ENCODE data around the gene GLB1L2.

DNA sequence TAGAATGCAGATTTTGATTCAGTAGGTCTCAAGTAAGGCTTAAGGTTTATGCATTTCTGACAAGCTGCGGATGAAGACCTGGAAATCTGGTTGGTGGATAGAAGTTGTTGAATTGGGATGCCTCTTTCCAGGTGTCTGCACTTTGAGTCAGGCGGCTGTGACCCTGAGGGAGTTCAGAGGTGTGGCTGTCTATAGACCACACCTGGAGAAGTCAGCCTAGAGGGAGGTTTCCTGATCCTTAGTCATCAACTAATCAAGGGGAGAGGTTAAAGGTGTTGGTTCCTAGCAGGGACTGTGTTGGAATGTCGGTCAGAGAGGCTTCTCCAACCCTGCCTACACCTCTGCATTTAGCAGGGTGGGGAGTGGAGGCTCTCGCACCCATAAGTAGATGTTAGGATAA, 8.0 kb downstream of the GLB1L2 start:
- TF ChIP-seq TARDBP (IDR thresholded peaks at IDR 0.05) (no peak), SP1 (IDR thresholded peaks at IDR 0.05) (no peak), HDGF (IDR thresholded peaks at IDR 0.05; ENCODE audit: borderline replicate concordance) (no peak), BHLHE40 (IDR thresholded peaks at IDR 0.05; ENCODE audit: borderline replicate concordance) (no peak), FOXK2 (IDR thresholded peaks at IDR 0.05) (no peak), CTBP1 (IDR thresholded peaks at IDR 0.05; ENCODE audit: borderline replicate concordance) (no peak), FOXM1 (IDR thresholded peaks at IDR 0.05; ENCODE audit: borderline replicate concordance) (no peak), ELF4 (IDR thresholded peaks at IDR 0.05) (no peak), FOXA1 (IDR thresholded peaks at IDR 0.05) (no peak), NFRKB (IDR thresholded peaks at IDR 0.05) (no peak), L3MBTL2 (conservative IDR thresholded peaks at IDR 0.05) (no peak)
- TF ChIP-seq, protein P1, sequence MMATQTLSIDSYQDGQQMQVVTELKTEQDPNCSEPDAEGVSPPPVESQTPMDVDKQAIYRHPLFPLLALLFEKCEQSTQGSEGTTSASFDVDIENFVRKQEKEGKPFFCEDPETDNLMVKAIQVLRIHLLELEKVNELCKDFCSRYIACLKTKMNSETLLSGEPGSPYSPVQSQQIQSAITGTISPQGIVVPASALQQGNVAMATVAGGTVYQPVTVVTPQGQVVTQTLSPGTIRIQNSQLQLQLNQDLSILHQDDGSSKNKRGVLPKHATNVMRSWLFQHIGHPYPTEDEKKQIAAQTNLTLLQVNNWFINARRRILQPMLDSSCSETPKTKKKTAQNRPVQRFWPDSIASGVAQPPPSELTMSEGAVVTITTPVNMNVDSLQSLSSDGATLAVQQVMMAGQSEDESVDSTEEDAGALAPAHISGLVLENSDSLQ (IDR thresholded peaks at IDR 0.05): no peak
